ENCODE results near the gene POLE2. TPM values are rescaled to one million over a fixed set of nuclear protein-coding genes. Genes with fewer than 3 reads are reported as not detected.

POLE2 gene
- total and polyA plus RNA-seq, 2 of the 13 experiments (the other 11 are each of a cell fraction or from before 2014, with no cell fraction given): 16.6 to 37.0 TPM

DNA sequence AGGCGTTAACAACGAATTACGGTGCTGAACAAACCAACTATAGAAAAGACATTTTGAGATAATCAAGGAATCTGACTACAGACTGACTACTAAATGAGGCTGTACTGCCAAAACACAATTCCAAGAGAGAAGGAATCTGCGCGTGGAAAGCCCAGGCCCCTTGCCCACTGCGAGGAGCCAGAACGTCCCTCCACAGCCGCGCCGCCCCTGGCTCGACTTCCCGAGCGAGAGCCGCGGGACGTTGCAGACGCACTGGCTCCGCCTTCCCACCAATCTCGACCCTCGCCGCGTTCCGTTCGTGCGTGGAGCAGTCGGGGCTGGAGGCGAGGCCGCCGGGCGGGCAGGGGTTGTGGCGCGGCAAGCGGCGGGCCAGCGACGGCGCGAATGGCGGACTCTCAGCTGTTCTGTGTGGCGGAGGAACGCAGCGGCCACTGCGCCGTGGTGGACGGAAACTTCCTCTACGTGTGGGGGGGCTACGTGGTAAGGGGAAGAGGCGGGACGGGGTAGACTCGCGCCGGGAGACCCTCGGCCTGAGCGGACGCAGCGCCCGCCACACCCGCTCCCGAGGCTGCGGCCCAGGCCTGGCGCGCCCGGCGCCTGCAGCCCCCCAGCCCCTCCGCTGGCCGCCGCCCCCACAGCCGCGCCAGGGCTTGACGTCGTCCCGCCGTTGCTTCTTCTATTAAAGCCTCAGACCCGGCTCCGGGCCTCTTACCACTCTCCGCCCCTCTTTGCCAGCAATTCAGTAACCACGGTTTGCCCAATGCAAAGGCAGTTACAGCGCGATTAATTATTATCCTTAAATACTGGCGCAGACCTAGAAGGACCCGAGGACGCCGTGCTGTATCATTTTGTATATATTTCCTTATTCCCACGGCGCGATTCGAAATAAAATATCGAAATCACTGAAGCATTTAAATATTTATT, 5.1 kb upstream of the POLE2 start, which contains the start of gene KLHDC1 (continued):
- TF ChIP-seq ZMYM4 (CRISPR knock-in tag; IDR thresholded peaks at IDR 0.05): peak; percentile 81
- TF ChIP-seq KLF6 (CRISPR knock-in tag; IDR thresholded peaks at IDR 0.05): no peak
- TF ChIP-seq, protein P1, sequence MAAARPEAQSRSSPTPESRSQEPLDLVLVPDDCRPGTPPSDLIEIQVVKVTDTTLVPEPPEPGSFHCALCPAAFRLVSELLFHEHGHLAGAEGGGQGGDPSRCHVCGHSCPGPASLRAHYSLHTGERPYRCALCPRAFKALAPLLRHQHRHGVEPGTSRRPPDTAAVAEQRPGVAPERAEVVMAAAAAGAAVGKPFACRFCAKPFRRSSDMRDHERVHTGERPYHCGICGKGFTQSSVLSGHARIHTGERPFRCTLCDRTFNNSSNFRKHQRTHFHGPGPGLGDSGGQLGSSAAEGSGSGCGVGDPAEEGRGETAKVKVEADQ (CRISPR knock-in tag; IDR thresholded peaks at IDR 0.05; ENCODE audit: borderline replicate concordance): peak; percentile 65; the same call in 1 of the 2 replicates
- TF ChIP-seq, protein P2, sequence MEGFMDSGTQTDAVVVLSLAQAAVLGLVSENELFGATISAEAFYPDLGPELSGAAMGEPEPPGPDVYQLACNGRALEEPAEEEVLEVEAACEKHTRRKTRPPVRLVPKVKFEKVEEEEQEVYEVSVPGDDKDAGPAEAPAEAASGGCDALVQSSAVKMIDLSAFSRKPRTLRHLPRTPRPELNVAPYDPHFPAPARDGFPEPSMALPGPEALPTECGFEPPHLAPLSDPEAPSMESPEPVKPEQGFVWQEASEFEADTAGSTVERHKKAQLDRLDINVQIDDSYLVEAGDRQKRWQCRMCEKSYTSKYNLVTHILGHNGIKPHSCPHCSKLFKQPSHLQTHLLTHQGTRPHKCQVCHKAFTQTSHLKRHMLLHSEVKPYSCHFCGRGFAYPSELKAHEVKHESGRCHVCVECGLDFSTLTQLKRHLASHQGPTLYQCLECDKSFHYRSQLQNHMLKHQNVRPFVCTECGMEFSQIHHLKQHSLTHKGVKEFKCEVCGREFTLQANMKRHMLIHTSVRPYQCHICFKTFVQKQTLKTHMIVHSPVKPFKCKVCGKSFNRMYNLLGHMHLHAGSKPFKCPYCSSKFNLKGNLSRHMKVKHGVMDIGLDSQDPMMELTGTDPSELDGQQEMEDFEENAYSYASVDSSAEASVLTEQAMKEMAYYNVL (CRISPR knock-in tag; IDR thresholded peaks at IDR 0.05; ENCODE audit: borderline replicate concordance): peak; percentile 84
- TF ChIP-seq SMAD9 (CRISPR knock-in tag; IDR thresholded peaks at IDR 0.05): peak; percentile 63; the same call in 1 of the 2 replicates
- peak; percentile 83 for TF ChIP-seq GABPB1 (CRISPR knock-in tag; IDR thresholded peaks at IDR 0.05)
- no peak for TF ChIP-seq NFYB (CRISPR knock-in tag; IDR thresholded peaks at IDR 0.05)
- no peak for TF ChIP-seq NCOA1 (CRISPR knock-in tag; IDR thresholded peaks at IDR 0.05)
- no peak for TF ChIP-seq ZNF503 (CRISPR knock-in tag; IDR thresholded peaks at IDR 0.05)
- TF ChIP-seq ZNF260 (CRISPR knock-in tag; IDR thresholded peaks at IDR 0.05; ENCODE audit: borderline replicate concordance, low read depth): no peak
- TF ChIP-seq GPBP1L1 (CRISPR knock-in tag; IDR thresholded peaks at IDR 0.05): no peak
- no peak for TF ChIP-seq ZNF639 (CRISPR knock-in tag; conservative IDR thresholded peaks at IDR 0.05)
- TF ChIP-seq CCDC6 (CRISPR knock-in tag; IDR thresholded peaks at IDR 0.05): peak; percentile 80; the same call in 1 of the 2 replicates
- TF ChIP-seq ZIK1 (CRISPR knock-in tag; IDR thresholded peaks at IDR 0.05; ENCODE audit: borderline replicate concordance, low read depth): peak; percentile 85
- TF ChIP-seq ZNF510 (CRISPR knock-in tag; IDR thresholded peaks at IDR 0.05; ENCODE audit: low read depth): no peak
- TF ChIP-seq THAP11 (CRISPR knock-in tag; IDR thresholded peaks at IDR 0.05): peak; percentile 51
- TF ChIP-seq, protein P3, sequence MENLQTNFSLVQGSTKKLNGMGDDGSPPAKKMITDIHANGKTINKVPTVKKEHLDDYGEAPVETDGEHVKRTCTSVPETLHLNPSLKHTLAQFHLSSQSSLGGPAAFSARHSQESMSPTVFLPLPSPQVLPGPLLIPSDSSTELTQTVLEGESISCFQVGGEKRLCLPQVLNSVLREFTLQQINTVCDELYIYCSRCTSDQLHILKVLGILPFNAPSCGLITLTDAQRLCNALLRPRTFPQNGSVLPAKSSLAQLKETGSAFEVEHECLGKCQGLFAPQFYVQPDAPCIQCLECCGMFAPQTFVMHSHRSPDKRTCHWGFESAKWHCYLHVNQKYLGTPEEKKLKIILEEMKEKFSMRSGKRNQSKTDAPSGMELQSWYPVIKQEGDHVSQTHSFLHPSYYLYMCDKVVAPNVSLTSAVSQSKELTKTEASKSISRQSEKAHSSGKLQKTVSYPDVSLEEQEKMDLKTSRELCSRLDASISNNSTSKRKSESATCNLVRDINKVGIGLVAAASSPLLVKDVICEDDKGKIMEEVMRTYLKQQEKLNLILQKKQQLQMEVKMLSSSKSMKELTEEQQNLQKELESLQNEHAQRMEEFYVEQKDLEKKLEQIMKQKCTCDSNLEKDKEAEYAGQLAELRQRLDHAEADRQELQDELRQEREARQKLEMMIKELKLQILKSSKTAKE (CRISPR knock-in tag; IDR thresholded peaks at IDR 0.05; ENCODE audit: borderline replicate concordance): peak; percentile 37; the same call in 1 of the 2 replicates
- peak; percentile 89; the same call in 1 of the 2 replicates for TF ChIP-seq ZNF138 (CRISPR knock-in tag; IDR thresholded peaks at IDR 0.05; ENCODE audit: low read depth)
